GM18868 (cell line): ENCODE data around the gene PEX11B.

ENCODE experiments used
- ATAC-seq: cut with Tn5 transposase; IDR thresholded peaks from one replicate; pipeline ENCODE4 v1.9.1; 2021; ENCODE audit warnings: mild to moderate bottlenecking, moderate library complexity; ENCODE audit not compliant: unreplicated experiment

PEX11B gene

DNA sequence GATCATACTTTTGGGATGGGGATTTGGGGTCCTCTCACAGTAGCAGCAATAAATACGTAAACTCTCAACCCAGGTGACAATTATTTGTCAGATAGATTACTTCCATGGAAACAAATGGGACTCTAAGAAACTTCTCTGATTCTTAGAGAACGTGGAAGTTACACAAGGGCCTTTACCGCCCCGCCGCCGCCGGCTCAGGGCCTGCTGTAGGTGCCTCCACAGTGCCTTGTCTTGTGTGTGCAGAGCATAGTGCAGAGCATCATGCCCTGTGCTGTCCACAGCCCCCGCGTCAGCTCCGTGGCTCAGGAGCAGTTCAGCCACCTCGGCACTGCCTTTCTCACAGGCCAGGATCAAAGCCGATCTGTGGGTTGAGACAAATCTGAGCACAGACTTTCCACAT, 43.9 kb downstream of the PEX11B start:
- no peak for ATAC-seq

DNA sequence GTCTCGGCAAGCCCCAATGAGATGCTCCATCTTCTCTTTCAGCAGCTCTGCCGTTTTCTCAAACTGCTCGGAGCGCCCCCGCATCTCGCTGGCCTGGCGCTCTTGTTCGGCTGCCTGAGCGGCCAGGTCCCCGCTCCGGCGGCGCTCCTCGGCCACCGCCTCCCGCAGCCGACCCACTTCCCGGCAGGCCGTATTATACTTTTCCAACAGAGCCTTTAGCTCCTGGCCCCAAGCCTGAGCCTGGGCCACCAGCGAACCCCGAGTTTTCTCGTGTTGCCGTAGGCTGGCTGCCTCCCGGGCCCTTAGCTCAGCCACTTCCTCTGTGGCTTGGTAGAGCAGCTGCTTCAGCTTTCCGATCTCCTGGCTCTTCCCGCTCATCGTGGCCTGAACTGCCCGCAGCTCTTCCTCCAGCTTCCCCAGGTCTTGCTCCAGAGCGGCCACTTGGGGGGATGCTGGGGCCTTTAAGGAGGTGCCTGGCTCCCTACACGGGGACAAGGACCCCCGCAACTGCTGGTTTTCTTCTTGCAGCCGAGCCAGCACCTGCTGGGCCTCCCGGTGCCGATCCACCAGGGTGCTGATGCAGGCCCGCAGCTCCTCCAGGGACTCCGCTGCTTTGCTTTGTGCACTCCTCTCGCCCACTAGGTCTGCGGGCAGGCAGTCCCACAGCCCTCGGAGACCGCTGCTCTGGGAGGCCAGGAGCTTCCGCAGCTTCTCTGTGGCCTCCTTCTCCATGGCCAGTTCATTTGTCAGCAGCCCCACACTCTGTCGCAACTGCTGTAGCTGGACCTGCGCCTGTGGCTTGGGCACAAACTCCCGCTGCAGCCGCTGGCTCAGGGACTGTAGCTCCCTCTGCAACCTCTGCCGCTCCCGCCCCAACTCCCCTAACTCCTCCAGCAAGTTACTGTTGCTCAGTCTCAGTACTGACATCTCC, 46.3 kb downstream of the PEX11B start:
- no peak for ATAC-seq

DNA sequence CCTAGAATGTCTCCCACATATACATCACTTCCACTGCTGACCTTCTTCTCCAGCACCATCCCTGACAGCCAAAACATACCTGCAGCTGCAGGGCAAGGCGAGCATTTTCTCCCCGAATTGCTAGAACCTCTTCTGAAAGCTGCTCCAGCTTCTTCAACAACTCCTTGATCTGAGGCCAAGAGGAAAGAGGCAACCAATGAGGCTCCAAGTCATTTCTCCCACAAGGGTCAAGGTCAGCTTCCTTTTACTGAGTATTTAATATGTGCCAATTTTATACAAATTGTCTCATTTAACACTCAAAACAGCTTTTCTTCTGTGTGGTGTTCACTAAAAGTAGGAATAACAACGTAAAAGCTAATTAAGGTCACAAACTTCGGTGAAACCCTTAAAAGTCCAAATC, 50.3 kb downstream of the PEX11B start:
- ATAC-seq: no peak

DNA sequence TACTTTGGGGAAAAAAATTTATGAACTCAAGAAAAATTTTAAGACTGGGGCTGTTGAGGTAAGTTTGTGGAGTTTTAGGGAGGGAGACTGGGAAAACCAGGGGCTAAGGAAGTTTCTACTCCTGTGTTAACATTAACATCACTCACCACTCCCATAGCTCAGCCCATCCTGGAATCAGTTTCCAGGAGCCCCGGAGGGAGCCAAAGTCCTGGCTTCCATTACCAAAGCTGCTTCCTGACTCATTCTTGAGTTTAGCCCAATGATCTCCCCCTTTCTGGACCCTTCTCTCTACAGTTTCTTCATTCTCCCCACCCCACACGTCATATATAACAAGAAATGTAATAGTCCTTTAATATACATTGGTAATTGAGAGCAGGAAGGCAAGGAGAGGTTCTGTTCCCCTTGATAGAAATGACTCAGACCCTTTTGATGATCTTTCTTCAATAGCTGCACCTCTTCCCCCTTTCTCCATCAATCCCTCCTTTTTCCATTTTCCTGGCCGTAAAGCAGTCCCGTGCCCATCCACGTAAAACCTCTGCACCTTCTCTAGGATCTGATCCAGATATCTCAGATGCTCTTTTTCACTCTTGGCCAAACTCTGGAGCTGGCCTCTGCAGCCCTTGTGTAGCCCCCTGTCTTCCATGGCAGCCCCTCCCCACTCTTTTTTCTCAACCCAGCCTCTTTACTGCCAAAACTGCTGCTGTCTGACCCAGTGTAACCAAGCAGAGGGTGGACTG, 55.1 kb downstream of the PEX11B start:
- ATAC-seq: no peak
